Subcutaneous adipose tissue (tissue), 4 donors: ENCODE results near the gene ESPL1. TPM values are rescaled to one million over a fixed set of nuclear protein-coding genes. Genes with fewer than 3 reads are reported as not detected.

Source experiments
- CTCF ChIP-seq: fragments of 450-650 bp; IDR thresholded peaks from one replicate; pipeline ENCODE4 v1.5.1; 2016; ENCODE audit warnings: low read depth, mild to moderate bottlenecking, control low read depth, antibody characterized with exemption, moderate library complexity
- total RNA-seq, 4 donors: library from RNA; depleted of rRNA; stranded (reverse); fragments of >200 nt; gene quantifications; one replicate each; pipeline ENCODE4 v1.1.0, GENCODE V29; 2016

Gene ESPL1
- total RNA-seq, 4 donors from 2014 or later: 0.38 to 2.4 (median 2.0) TPM; not detected in 1

GRCh38 chr12:53253298-53253697 is 14.8 kb upstream of the ESPL1 start:
- TF ChIP-seq CTCF: no peak

GRCh38 chr12:53254816-53255545 is 13.1 kb upstream of the ESPL1 start:
- TF ChIP-seq CTCF: no peak

- TF ChIP-seq CTCF: no peak
These were observed 12.1 kb upstream of the ESPL1 start for GRCh38 chr12:53255996-53256395.

GRCh38 chr12:53258541-53259539 is 9.3 kb upstream of the ESPL1 start:
- TF ChIP-seq CTCF: no peak

GRCh38 chr12:53259891-53260290 is 8.2 kb upstream of the ESPL1 start:
- no peak for TF ChIP-seq CTCF

- TF ChIP-seq CTCF: no peak
These were observed 2.3 kb upstream of the ESPL1 start for GRCh38 chr12:53265783-53266182.

GRCh38 chr12:53267306-53267998 is 647 bp upstream of the ESPL1 start:
- TF ChIP-seq CTCF: no peak
